HG03097 (cell line): ENCODE results near the gene MAN2A2.

Experiments used
- ATAC-seq: cut with Tn5 transposase; IDR thresholded peaks from one replicate; pipeline ENCODE4 v1.9.1; 2021; ENCODE audit not compliant: unreplicated experiment, low FRiP score

MAN2A2 gene

DNA sequence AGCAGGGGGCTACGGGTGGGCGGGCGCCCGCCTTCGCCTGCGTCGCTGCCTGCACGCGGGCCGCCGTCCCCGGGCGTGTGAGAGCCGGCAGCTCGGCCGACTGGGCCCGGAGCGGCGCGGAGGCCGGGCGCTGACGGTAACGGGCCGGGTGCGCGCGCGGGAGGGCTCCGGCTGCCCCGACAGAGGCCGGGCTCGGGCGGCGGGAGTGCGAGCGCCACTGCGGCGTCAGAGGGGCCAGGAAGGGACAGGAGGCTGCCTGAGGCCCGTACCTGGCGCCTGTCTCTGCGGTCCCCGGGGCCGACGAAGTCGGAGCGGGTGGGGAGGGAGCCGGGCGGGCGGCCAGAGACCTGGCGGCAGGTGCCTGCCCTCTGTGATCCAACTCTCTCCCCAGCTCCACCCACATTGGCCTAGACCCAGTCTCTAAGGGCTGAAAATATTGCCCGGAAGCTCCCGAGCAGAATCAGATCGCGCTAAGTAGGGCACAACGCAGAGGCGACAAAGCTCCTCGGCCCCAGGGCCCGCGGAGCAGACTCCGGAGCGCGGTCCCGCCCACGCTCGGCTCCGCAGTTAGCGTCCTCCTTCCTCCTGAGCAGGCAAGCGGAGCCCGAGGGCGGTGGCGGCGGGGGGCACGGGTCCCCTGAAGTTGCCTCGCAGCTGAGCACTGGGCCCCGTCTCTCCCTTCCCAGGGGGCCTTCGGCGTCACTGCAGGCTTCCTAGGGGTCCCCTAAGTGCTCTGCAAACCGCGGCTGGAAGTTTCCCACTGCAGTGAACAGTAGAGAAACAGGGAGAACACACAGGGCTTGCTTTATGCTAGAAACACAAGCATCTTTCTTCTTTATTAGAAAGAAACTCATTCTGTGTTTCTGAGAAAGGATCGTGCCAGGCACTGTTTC lies at the start of gene MAN2A2:
TSS of gene MAN2A2 (plus strand) at position 463 of the 893 bp plus-strand sequence. CDS start 906 bp downstream, outside the sequence.
- peak; percentile 28 for ATAC-seq

DNA sequence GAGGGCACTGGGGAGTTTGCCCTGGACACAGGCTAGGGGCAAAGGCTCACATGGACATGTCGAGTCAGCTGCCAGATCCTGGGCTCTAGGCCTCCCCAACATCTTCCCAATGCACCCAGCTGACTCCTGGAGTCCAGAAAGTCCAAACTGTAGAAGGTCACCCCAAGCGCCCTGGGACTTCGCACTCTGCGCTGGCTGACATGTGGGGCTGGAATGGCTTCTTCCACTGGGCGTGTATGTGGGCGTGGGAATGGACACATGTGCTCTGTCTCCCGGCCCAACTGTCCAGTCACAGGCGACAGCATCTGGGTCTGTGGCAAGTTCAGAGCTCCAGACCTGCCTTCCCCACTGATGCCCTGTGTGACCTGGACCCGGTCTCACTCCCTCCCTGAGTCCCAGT lies 48.0 kb upstream of the MAN2A2 start:
- no peak for ATAC-seq

DNA sequence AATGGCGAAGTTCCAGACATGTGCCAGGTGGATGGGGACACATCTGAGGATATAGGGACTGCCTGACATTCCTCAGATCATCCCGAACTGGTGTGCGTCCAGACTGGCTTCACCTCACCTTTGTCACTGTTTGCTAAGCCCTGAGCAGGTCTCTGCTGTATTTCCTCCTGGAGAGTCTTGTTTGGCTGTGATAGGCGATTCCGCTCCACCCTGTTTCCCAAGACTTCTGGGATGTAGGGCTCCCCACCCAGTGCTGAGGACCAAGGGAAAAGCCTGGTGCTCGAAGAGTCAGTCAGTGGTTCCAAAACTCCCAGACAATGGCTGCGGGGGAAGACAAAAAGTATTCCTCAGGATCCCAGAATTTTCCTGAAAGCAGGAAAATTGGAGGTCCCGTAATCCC lies 45.8 kb upstream of the MAN2A2 start:
- ATAC-seq, result no peak

DNA sequence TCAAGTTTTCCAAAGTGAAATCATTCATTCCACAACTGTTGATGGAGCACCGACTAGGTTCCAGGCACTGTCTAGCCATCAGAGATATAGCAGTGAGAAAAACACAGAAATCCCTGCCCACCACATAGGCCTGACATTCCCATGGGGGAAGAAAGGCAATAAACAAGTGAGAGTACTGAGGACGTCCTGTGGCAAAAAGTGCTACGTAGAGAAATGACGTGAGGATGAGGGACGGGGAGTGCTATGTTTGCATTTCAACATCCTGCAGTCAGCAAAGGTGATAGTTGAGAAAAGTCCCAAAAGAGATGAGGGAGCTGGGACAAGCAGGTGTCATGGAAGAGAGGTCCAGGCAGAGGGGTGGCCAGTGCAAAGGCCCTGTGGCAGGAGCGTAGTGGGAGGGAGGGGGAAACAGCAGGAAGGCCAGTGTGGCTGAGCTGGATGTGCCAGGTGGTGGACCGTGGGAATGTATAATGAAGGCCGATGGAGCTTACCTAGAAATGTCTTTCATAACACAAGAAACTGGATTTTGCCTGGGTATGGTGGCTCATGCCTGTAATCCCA lies 45.1 kb upstream of the MAN2A2 start:
- no peak for ATAC-seq

DNA sequence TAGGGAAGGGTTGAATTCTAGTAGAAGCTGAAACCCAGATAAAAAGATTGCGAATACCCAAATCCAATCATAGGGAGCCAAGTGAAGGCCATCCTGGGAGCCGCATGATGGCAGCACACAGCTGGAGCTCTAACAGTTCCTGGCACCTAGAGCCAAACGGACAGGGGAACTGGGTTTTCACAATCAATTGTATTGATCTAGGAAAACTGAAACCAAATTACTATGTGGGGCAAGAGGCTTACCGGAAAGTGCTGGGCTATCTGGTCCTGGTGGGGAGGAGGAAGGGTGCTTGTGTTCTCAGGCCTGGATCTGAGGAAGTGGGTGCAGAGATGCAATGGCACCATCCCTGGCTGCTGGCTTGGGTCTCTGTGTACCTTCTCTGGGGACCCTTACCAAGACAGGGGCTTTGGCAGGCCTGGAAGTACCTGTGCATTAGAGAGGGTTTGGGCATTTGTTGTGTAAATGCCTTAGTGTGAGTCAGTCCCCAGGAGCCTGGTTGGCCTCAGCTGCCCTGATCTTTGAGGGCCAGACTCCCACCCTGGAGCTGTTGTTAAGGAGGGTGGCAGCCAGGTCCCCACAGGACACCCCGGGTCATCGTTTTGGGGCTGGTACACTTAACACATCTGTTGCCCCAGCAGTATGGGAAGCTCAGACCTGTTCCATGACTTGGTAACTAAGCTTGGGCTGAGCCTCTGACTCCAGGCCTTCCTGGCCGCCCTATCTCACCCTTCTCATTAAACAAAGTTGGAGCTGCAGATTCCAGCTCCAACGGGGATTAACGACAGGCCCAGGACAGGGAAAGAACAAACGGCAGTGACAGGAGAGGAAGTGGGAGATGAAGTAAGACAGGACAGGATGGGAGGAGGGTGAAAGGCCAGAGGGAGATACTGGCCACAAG lies 43.6 kb upstream of the MAN2A2 start:
- ATAC-seq, result no peak

DNA sequence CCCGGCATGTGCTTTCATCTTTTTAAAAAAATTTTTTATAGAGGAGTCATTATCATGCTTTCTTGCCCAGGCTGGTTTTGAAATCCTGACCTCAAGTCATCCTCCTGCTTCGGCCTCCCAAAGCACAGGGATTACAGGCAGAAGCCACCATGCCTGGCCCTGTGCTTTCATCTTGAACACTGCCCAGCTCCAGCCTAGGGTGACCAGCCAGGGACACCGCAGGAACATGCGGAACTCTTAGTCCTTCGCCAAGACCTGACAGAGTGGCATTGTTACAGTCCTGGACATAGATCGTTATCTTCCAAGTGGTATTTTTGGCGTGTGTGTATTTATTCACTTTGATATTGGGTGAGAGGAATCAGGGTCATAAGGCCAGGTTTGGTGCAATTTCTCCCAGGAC lies 42.7 kb upstream of the MAN2A2 start:
- ATAC-seq, result no peak

DNA sequence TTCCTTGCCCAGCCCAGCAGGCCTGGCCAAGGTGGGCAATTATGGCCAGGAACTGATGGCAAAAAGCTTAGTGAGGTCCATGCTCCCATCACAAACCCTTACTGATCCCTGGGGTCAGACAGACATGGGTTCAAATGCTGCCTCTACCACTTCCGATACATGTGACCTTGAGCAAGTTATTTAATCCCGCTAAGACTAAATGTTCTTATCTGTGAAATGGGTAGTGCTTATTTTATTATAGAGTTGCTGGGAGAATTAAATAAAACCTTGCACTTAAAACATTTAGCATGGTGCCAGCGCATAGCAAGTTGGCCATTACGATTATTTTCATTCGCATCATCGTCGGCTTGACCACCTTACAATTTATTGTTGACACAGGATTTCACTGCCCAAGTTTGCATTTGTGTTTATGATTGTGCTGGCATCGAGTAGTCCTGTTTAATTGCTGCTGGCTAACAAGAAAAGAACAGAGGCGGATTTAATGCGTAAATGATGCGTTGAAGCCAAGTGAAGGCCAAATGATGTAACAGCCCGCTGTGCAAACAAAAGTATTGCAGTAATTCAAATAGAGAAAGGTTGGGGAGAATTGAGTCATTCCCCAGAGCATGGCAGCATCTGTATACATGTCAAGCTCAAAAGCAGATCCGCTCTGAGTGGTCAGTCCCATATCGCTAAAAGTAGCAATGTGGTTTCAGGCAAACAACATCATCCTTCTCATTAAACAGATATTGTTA lies 42.0 kb upstream of the MAN2A2 start:
- ATAC-seq, result no peak

DNA sequence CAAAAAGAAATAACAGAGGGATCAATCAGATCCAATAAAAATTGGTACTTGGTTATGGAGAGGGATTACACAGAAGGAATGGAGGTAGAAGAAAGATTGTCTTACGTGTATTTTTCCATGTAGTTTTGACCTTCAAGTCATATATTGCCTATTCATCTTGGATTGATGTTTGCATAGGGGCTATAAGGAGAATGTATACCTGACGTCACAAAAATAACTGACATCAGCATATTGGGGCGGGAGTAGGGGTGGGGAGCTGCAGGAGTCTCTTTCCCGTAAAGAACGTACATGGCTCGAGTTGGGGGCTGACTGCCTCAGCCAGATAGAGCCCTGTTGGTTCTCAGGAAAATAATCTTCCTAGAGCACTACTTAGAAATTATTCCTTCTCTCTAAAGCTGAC lies 40.6 kb upstream of the MAN2A2 start:
- ATAC-seq, result no peak

DNA sequence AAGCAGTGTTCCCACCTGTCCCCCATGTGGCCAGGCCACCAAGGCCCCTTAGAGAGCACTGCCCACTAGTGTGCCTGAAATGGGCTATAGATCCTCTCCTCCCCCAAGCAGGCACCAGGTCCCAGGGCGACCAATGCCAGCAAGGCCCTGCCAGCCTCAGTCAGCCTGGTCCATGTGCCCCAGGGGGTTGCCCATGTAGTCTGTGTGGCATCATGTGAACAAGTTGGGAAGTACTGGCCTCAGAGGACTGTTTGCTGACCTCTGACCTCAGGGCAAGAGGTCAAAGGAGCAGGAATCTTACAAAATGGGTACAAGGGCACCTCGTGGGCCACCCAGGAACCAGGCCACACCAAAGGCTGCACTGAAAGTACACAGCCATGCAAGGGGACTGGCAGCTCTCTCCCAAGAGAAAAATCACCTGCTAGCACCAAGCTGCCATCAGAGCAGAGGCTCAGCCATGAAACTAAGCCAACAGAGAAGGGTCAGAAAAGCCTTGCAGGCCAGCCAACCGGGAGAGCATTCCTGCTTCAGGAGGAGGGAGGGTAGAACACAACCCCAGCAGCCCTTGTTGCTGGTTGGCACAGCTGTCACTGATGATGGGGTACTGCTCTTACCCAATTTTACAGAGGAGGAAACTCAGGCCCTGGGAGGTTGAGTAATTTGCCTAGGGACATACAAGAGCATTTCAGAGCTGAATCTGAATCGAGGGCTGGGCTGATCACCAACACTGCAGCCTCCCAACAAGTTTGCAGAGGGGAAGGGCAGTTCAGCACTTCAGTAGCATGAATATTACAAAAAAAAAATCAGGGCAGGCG lies 39.9 kb upstream of the MAN2A2 start:
- ATAC-seq, result no peak

DNA sequence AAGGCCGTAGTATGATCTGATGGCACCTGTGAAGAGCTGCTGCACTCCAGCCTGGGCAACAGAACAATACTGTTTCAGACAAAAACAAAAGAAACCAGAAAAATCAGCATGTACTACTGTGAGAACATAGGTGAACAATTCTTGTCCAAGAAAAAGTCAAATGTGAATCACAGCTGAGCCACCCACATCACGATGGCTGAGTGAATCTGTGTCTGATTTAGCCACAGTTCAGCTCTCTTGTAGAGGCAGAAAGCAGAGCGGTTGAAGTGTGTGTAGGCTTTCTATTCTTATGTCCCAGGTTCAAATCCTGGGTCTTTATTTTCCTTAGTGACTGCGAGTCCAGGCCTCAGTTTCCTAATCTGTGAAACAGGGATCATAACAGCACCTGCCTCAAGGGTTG lies 39.1 kb upstream of the MAN2A2 start:
- ATAC-seq, result no peak

DNA sequence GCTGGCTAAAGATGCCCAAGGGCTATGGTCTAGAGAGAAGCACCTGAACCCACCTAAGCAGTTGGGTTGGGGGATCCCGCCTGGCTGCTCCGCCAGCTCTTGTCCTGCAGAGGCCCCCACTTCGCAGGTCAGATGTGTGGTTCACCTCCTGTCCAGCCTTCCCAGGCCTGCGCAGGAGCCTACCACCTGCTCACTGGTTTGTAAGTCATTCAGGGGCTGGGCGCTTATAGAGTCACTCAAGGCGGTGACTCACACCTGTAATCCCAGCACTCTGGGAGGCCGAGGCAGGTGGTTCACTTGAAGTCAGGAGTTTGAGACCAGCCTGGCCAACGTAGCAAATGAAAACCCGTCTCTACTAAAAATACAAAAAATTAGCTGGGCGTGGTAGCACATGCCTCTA lies 38.6 kb upstream of the MAN2A2 start:
- no peak for ATAC-seq

DNA sequence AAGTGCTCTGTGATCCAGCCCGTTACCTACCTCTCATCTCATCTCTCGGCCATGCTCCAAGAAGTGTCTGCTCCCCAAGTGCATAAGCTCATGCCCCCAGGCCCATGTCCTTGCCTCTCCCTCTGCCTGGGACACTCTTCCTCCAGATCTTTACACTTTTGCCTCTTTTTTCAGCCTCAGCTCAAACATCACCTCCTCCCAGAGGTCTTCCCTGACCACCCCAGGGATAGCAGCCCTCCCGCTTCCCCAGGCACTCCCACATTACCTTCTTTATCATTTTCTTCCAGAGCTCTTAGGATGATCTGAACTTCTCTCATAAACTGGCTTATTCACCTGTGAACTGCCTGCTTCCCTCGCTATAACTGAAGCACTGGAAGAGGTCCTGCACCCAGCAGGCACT lies 37.4 kb upstream of the MAN2A2 start:
- ATAC-seq, result no peak

DNA sequence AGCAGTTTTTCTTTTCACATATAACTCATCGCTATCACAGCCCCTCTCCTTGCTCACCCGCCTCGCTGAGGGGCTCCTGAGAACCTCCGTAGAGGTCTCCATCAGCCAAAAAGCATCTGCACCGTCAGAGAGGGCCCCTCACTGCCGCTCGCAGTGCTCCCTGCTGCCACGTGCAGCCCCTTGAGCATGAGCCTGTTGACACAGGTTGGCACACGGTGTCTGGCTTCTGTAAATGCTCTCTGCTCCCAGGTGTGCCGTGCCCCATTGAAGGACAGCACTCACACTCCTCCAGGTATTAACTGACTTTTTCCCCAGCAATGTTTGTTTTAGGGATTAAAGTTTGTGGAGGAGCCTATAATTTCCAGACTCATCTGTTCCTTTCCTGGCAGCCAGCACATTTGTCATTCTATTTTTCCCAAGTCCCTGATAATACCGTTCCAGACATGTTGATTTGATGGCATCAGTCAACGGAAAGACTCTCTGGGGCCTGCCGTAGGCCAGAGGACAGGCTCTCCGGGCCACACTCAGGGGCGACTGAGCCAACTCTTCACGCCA lies 36.9 kb upstream of the MAN2A2 start:
- no peak for ATAC-seq

DNA sequence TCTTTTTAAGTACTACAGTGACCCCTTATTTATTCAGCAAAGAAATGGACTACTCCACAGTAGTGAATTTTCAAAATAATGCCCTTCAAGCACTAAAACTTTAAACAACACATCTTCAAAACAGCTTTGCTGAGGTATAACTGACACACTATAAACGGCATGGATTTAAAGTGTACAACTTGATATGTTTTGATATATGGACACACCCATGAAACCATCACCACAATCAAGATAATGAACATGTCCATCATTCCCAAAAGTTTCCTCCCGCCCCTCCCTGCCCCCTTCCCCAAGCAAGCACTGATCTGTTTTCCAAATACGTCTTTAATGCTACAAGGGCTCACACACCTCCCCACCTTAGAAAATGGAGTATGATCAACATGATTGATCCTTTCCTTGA lies 36.3 kb upstream of the MAN2A2 start:
- ATAC-seq, result no peak

DNA sequence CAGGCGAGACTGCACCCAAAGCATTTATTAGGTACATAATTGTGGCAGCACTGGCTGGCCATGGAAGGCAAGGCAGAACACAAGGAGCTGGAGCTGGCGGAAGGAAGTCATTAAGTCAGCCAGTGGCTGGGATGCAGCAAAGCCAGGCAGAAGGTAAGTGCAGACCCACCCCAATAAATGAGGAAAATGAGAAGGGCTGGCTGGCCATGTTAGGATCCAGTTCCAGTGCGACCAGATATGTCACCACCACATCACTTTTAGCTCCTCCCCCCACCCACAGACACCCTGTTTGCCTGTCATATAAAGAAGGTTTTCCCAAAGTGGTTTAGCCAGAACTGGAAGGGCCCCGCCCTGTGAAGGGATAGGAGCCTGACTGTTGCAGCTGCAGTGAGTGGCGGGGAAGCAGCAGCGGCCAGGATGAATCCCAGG lies 34.8 kb upstream of the MAN2A2 start, which contains the start of gene FURIN:
TSS of gene FURIN (plus strand) at position 328 of the 429 bp plus-strand sequence. CDS start 7,153 bp downstream, outside the sequence.
- ATAC-seq, result no peak

DNA sequence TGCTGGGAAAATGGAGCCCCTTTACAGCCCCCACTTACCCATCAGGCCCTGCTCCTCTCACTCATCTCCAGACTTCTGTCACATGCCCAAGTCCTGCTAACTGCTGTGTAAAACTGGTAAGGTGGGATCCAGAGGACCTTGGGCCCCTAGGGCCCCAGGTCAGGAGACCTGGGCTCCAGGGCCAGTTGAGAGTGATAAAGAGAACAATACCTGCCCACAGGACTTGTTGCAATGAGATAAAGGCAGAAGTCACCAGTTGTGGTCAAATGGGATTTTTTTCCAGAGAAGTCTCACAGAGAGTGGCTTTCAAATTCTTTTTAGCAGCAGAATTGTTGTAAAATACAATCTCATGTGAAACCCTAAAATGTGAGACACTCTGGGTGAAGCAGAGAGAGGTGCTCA lies 34.0 kb upstream of the MAN2A2 start:
- no peak for ATAC-seq

DNA sequence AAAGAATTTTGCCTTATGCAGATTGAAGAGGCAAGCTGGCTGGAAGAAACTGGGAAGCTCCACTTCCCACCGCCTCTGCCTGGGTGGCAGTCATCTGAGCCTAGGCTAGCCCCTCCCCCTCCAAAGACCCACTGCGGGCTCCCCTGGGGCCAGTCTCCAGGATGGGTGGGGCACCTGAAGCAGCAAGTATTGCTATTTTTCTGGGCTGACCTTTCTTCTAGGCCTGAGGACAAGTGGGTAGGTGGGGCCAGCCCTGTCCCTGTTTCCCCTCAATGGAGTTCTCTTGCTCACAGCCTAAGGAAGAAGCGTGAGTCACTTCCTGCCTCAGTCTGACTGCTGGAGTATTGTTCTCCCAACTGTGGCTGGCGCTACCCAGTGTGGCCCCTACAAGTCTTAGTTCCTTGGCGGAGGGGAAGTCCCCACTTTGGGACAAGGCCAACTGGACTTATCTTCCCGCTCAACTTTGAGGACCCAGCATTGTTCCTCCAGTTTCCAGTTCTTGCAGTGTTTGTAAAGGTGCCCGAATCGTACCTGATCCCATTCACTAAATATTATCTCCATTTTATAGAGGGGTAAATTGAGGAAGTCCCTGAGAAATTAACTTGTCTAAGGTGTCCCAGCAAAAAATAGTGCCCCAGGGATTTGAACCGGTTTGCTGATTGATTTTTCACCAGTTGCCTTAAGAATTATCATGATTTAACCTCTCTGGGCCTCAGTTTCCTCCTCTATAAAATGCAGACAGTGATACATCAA lies 33.3 kb upstream of the MAN2A2 start:
- ATAC-seq, result no peak

DNA sequence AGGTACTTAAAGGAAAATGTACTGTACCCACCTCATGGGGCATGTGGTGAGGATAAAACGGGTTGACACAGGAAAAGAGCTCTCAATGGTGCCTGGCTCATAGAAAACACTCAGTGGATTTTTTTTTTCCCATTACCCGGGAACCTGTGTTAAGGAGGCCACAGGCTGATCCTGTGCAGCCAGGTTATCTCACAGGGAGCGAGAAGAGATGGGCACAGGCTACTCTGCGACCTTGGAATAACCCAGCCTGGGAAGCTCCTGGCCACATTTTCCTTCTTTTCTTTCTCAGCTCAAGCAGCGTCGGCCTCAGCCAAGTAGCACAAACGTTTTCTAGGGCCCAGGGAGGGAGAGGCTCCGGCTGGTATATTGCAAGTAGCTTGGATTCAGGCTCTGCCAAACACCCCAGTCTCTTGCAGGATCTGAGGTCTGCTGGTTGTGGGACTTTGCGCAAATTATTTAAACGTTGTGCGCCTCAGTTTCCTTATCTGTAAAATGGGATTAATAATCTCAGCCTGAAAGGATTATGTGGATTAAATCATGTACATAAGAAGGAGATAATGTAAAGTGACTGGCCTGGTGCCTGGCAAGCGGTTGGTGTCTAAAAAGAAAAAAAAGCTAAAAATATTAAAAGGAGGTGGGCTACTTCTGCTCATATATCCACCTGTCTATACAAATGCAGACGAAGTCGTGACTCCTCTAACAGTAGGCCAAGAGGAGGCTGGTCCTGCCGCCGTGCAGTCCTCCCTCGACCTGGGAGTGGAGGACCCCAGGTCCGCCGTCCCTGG lies 32.6 kb upstream of the MAN2A2 start:
- ATAC-seq, result no peak
